Neuron (in vitro differentiated cells): ENCODE results near the gene ST8SIA5.
A peak's percentile ranks its signal among the peaks of the same experiment; 100 is the strongest.

Experiments used
- H2AFZ ChIP-seq: one replicate; pipeline ENCODE4 v1.6.1; 2013; ENCODE audit warnings: low read depth, mild to moderate bottlenecking, inconsistent platforms, low read length, moderate library complexity
- H3K27me3 ChIP-seq: one replicate; pipeline ENCODE4 v1.6.1; 2013; ENCODE audit warnings: low read length; ENCODE audit not compliant: insufficient read depth
- H3K36me3 ChIP-seq: one replicate; pipeline ENCODE4 v1.6.1; 2013; ENCODE audit warnings: low read length; ENCODE audit not compliant: insufficient read depth
- H3K4me1 ChIP-seq: one replicate; pipeline ENCODE4 v1.6.1; 2013; ENCODE audit warnings: low read length; ENCODE audit not compliant: insufficient read depth
- H3K4me3 ChIP-seq: 2 replicates; pipeline ENCODE4 v1.5.1; 2013; ENCODE audit warnings: mild to moderate bottlenecking, low read length, moderate library complexity
- H3K9me3 ChIP-seq: one replicate; pipeline ENCODE4 v1.6.1; 2013; ENCODE audit warnings: low read length

ST8SIA5 gene

DNA sequence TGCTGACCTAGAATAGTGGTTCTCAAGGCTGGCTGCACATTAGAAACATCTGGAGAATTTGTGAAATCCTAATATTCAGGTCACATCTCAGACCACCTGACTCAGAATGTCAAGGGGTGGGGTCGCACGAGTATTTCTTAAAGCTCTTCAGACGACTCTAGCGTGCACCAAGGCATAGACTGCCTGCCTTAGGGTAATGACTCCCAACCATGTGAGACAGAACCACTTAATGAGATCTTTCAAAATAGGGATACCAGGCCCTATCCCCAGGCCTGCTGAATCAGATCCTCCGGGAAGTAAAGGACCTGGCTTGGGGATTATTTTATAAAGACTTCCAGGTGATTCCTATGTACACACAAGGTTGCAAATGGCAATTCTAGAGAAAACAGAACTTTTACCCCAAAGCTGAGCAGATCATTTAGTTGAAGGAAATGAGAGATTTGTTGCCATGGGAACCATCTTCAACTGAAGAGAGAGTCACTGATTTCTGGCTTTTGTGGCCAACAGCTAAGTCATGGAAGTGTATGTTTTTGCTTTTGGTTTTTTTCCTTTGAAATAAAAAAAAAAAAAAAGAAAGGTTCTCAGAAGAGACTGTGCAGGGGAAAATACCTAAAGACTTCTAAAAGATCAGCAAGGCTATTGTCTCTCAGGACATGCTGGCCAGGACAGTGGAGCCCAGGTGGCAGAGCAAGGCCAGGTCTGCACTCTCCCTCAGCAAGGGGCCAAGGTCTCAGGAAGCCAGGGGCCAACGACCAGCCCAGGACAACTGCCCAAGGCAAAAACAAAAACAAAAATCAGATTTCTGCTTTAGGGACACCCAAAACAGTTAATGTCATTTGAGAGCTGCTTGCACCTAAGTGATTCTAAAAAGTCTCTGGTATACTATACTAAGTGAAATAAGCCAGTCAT is 84.5 kb downstream of the ST8SIA5 start:
- Histone ChIP-seq H3K36me3 (no peaks in the 10 kb centered on the region), H3K4me3 (no peak overlapping the region), H3K27me3 (no peaks in the 10 kb centered on the region), H3K9me3 (no peaks in the 10 kb centered on the region), H3K4me1 (peaks cover 9% of the 10 kb centered on the region), H2AFZ (no peak overlapping the region)

DNA sequence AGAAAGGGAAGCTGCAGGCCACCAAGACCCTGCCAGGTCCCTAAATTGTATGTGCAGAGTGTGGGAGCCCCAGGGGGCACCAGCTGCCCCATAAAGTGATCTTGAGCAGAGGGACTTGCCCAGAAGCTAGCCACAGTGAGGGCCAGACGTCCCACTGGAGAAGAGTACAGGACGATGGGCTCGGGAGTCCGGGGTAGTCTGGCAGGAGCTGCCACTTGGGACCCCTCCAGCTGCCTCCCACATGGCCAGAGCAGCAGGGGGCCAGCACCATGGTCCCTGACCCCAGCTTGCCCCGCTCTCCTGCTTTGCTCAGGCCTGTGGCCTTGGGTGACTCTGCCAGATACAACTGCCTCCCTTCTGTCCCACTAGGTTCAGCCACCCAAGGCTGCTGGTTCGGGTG is 88.2 kb downstream of the ST8SIA5 start:
- Histone ChIP-seq H3K4me1 (peaks cover 3% of the 10 kb centered on the region), H3K4me3 (no peak overlapping the region), H2AFZ (no peak overlapping the region), H3K27me3 (no peaks in the 10 kb centered on the region), H3K9me3 (no peaks in the 10 kb centered on the region), H3K36me3 (no peaks in the 10 kb centered on the region)

DNA sequence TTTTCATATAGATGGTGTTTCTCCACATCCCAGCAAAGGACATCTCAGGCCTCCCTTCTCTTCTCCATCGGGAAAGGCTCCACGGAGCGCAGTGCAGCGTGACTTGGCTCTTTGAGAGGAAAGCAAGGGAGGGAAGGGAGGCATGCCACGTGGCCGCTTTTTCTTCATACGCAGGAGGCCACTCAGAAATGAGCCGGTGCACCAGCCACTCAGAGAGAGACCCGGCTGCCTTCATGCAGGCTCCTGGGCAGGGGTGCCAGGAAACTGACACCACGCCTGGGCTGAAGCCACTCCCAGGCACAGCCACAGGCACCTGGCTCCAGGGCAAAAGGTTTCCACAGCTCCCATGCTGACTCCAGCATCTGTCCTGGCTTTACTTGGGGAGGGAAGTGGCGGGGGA is 88.7 kb downstream of the ST8SIA5 start:
- Histone ChIP-seq H2AFZ (no peak overlapping the region), H3K9me3 (no peaks in the 10 kb centered on the region), H3K4me3 (no peak overlapping the region), H3K27me3 (no peaks in the 10 kb centered on the region), H3K4me1 (peaks cover 3% of the 10 kb centered on the region), H3K36me3 (no peaks in the 10 kb centered on the region)

DNA sequence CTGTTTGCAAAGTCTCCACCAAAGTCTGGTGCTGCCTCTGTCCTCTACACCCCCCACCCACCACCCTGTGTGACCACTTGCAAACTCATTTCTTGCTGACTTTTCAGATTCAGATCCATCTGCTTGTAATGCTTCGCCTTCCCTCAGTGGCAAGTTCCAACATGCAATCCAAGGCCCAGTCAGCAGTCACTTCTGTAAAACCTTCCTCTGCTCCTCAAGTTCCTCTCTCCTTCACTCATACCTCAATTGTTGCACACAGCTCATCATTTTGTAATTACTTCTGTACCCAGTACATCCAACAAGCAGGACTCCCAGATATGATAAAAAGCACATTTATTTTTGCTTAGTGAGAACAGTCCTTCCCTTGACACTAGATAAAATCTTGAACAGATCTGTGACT is 93.3 kb downstream of the ST8SIA5 start:
- peaks cover 3% of the 10 kb centered on the region for H3K4me1 ChIP-seq
- no peaks in the 10 kb centered on the region for H3K9me3 ChIP-seq
- H2AFZ ChIP-seq: no peak overlapping the region
- no peak overlapping the region for H3K4me3 ChIP-seq
- no peaks in the 10 kb centered on the region for H3K27me3 ChIP-seq
- no peaks in the 10 kb centered on the region for H3K36me3 ChIP-seq

DNA sequence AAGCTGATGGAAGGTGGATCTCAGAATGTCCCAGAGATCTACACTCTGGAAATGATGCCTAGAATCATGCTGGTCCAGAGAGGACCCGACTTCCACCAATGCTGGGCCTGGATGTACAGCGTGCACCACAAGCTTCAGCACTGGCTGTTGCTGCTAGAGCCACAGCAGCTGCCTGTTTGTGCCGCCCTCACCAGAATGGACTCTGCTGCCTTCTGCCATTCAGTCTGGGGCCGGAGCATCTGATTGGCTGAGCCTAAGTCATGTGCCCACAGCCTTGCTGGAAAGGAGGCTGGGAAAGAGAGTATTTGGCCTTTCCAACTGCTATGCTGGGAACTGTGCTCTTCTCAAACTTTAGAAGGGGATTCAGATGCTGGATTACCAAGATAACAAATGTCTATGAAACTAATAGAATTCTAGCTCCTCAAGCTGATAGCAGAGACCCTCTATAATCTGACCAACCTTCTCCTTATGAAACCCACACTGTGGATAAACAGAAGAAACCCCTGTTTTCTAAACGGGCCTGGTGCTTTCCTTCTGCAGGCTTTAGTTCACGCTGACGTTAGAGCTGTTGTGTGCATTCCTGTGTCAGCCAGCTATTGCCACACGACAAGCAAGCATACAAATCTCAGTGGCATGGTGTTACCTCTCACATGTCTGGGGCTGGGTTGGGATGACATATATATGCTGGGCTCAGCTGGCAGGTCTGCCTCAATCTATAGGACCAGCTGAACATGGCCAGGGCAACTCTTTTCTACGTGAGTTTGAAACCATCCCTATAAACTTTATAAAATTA is 95.7 kb downstream of the ST8SIA5 start:
- Histone ChIP-seq H2AFZ (peak overlapping the region; percentile 56), H3K4me3 (no peak overlapping the region), H3K4me1 (no peaks in the 10 kb centered on the region), H3K9me3 (no peaks in the 10 kb centered on the region), H3K27me3 (no peaks in the 10 kb centered on the region), H3K36me3 (no peaks in the 10 kb centered on the region)

DNA sequence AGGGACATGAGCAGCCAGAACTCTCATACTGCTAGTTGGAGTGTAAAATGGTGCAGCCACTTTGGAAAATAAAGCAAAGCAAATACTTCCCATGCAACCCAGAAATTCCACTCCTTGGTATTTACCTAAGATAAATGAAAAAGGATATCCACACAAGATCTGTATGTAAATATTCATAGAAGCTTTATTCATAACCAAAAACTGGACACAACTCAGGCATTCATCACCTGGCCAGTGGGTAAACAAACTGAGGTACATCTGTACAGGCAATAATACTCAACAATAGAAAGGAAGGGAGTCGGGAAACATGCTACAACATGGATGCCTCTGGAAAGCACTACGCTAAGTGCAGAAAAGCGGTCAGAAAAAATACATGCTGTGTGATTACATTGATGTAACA is 97.4 kb downstream of the ST8SIA5 start:
- H3K4me3 ChIP-seq: no peak overlapping the region
- no peaks in the 10 kb centered on the region for H3K4me1 ChIP-seq
- peaks cover 3% of the 10 kb centered on the region for H3K27me3 ChIP-seq
- no peak overlapping the region for H2AFZ ChIP-seq
- H3K36me3 ChIP-seq: no peaks in the 10 kb centered on the region
- no peaks in the 10 kb centered on the region for H3K9me3 ChIP-seq

DNA sequence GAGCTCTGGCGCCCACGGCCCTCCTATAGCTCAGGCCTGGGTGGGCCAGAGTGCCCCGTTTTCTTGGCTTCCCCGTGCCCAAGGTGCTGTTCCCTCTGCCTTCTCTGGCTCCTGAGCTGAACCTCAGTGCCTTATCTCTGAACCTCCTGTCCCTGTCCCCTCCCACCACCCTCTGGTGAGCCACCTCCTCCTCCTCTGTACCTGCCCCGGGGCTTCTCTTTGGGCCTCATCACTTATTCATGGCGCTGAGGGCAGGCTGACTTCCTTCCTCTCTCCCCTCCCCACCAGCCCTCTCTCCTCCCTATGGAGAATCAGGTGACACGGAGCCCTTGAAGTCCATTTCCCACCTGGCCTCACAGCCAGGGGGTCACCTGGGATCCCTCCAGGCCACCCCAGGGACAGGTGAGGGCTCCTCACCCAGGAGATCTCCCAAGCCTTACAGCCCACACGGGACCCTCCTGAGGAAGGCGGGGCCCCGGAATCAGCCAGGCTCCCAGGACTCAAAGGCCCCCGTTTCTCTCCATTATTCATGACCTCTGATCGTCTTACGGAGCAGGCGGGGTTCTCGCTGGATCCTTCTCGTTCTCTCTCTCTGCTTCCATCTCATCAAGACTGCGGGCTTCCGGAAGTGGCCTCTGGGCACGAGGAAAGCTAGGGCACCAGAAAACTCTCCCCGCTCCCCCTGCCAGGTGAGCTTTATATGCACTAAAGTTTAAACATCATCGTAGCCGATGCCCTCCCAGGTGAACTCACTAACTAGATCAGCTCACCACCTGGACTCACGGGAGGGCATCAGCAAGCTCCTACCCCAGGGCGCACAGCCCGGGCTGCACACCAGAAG is 99.5 kb downstream of the ST8SIA5 start, which contains the start of gene LOXHD1:
TSS of gene LOXHD1 (minus strand) at position 106 of the 841 bp plus-strand sequence. CDS start 187 bp downstream, outside the sequence.
- no peak within 1 kb of the TSS for H2AFZ ChIP-seq
- no peaks in the 10 kb centered on the region for H3K36me3 ChIP-seq
- peaks cover 3% of the 10 kb centered on the region for H3K27me3 ChIP-seq
- no peaks in the 10 kb centered on the region for H3K9me3 ChIP-seq
- H3K4me1 ChIP-seq: no peaks in the 10 kb centered on the region
- no peak within 1 kb of the TSS for H3K4me3 ChIP-seq

DNA sequence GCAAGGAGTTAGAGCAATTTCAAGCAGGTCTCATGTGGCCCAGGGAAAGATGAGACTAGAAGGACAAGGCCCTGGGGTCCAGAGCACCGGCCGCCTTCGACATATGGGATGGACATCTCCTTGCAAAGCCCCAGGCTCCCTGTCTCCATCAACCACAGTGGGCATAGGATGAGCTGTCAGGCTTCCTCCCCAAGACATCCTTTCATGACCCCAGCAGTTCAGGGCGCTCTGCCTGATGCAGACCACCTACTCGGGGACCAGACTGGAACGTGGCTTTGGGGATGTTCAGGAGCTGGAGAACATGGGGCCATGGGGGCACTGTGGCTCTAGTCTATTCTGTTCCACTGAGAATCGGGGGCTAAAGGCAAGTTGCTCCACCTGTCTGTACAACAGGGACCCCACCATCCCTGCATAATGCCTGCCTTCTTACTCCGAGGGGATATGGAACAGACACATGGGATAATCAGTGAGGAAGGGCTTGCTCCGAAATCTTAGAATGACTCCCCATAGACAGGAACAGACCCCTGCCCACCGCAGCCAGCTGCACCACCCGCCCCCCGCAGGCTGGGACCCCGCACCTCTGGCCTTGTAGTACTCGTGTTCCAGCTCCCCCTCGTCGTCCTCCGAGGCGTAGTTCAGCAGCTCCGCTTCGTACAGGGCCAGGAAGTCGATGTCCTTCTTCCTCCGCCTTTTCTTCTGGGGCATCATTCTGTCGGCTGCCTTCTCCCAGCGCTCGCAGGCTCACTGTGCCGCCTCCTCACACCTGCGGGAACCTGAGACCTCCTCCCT is 100.3 kb downstream of the ST8SIA5 start:
- Histone ChIP-seq H2AFZ (no peak overlapping the region), H3K4me1 (no peaks in the 10 kb centered on the region), H3K36me3 (no peaks in the 10 kb centered on the region), H3K4me3 (no peak overlapping the region), H3K27me3 (peaks cover 3% of the 10 kb centered on the region), H3K9me3 (no peaks in the 10 kb centered on the region)

DNA sequence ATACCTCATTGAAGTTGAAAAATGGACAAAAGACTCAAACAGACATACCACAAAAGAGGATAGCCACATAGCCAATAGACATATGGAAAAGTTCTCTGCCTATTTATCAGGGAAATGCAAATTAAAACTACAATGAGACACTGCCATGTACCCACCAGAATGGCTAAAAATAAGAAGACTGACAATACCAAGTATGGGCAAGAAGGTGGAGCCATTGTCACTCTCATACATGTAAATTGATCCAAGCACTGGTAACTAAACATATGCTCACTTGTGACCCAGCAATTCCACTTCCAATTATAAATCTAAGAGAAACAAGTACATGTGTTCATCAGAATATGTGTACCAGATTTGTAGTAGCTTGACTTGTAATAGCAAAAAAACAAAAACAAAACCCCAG is 104.5 kb downstream of the ST8SIA5 start:
- H3K36me3 ChIP-seq: no peaks in the 10 kb centered on the region
- no peak overlapping the region for H3K4me3 ChIP-seq
- H3K9me3 ChIP-seq: no peaks in the 10 kb centered on the region
- H3K4me1 ChIP-seq: no peaks in the 10 kb centered on the region
- no peak overlapping the region for H2AFZ ChIP-seq
- peaks cover 3% of the 10 kb centered on the region for H3K27me3 ChIP-seq

DNA sequence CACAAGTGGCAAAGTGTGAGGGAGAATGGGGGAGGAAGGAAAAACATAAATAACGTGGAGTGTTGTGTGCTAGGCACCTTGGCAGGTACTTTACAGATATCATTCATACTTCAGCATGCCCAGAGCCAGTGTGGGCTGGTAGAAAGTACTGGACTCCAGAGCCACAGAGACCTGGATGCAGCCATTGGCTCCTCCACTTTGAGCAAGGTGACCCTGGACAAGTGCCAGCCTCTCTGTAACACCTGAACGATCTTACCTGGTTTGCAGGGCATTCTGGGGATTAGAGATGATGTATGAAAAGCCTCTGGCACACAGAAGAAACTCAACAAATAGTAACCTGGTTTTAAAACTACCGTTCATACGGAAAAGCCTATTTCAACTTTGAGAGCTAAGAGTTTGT is 106.2 kb downstream of the ST8SIA5 start:
- Histone ChIP-seq H3K4me1 (no peaks in the 10 kb centered on the region), H3K27me3 (peaks cover 8% of the 10 kb centered on the region), H2AFZ (no peak overlapping the region), H3K9me3 (no peaks in the 10 kb centered on the region), H3K36me3 (no peaks in the 10 kb centered on the region), H3K4me3 (no peak overlapping the region)

DNA sequence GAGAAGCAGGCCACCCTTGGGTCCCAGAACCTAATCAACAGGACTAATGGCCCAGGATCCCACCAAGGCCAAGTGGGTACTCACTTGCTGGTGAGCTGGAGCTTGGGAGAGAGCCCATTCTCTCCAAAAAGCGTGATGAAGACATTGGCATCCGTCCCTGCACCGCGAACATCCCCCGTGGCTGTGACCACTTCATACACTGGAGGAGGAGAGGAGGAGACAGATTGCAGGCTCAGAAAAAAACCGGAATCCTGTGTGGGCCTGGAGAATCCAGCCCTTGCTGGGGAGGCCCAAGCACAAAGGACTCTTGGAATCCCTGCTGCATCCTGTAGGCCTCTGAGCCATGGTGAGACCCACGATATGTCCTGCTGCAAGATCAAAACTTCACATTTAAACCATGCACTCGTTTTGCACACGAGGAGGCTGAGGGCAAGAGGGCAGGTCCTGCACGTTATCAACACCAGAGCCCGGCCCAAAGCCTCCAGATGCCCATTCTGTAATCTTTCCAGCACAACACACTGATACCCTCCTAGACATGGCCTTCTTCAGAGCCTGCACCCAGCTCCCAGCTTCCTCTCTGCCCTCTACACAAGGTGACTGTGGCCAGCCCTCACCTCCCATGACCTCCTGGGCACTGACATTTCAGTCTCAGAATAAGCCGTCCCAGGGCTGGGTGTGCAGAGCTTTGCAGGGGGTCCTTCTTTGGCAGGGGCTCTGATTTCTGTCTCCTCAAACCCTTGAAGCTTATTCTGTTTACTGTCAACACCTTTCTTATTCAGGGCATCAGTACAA is 107.6 kb downstream of the ST8SIA5 start:
- H3K27me3 ChIP-seq: peaks cover 6% of the 10 kb centered on the region
- H3K4me1 ChIP-seq: no peaks in the 10 kb centered on the region
- no peak overlapping the region for H3K4me3 ChIP-seq
- no peak overlapping the region for H2AFZ ChIP-seq
- no peaks in the 10 kb centered on the region for H3K9me3 ChIP-seq
- no peaks in the 10 kb centered on the region for H3K36me3 ChIP-seq

DNA sequence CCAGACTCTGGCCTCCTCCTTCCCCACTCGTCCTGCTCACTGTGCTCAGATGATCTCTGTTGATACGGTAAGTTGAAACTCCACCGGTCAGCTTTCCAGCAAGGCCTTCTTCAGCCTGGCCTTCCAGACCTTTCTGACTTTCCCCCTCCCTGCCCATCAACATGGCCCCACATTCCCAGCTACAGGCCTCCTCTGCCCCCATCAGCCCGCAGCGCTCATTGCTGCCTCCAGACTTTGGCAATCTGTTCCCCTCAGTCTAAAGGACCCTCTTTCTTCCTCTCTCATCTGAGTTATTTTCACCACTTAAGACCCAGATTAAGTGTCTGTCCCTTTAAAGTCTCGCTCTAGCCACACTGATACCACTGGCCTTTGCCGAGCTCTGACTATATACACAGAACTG is 110.4 kb downstream of the ST8SIA5 start:
- H2AFZ ChIP-seq: no peak overlapping the region
- no peak overlapping the region for H3K4me3 ChIP-seq
- no peaks in the 10 kb centered on the region for H3K9me3 ChIP-seq
- no peaks in the 10 kb centered on the region for H3K4me1 ChIP-seq
- H3K27me3 ChIP-seq: peaks cover 6% of the 10 kb centered on the region
- H3K36me3 ChIP-seq: no peaks in the 10 kb centered on the region
